Stomach (tissue), 9 donors: ENCODE measurements around the gene BCL3. TPM values are rescaled to one million over a fixed set of nuclear protein-coding genes. Genes with fewer than 3 reads are reported as not detected.

Source experiments
- DNase-seq, 2 donors: peaks; one replicate each; pipeline versions ENCODE4 v3.0.0 to v3.0.0-alpha.2; 2013 to 2019
- H3K27ac ChIP-seq, 5 donors: fragments of 200-600 bp in 4 of 5; sonication (generic) in 4 of 5; one replicate each; pipeline ENCODE4 v1.5.1; 2013 to 2019; ENCODE audit warnings: mild to moderate bottlenecking in 1 of 5, moderate library complexity in 1 of 5
- H3K27me3 ChIP-seq, 3 donors: fragments of 200-600 bp; sonication (generic); one replicate each; pipeline ENCODE4 v1.5.1; 2017 to 2019; ENCODE audit warnings: mixed run types in 1 of 3
- H3K36me3 ChIP-seq, 4 donors: fragments of 200-600 bp; sonication (generic); 1 replicate in 3 of 4; 2 replicates in 1 of 4; pipeline ENCODE4 v1.5.1; 2016 to 2019
- H3K4me1 ChIP-seq, 4 donors: fragments of 200-600 bp; sonication (generic); one replicate each; pipeline ENCODE4 v1.5.1; 2016 to 2019
- H3K4me3 ChIP-seq, 4 donors: fragments of 200-600 bp; sonication (generic) in 3 of 4; one replicate each; pipeline ENCODE4 v1.5.1; 2016 to 2019; ENCODE audit warnings: mild to moderate bottlenecking in 1 of 4
- H3K9me3 ChIP-seq, 4 donors: fragments of 200-600 bp; sonication (generic); one replicate each; pipeline ENCODE4 v1.5.1; 2016 to 2019
- EP300 ChIP-seq: sonication (generic); formaldehyde crosslinking; IDR thresholded peaks from one replicate; pipeline ENCODE4 v1.6.1; 2017; ENCODE audit warnings: antibody characterized with exemption
- POLR2A ChIP-seq, 4 donors: fragments of 450-650 bp; IDR thresholded peaks; one replicate each; pipeline ENCODE4 v1.6.1; 2016; ENCODE audit warnings: antibody characterized with exemption in 4 of 4, control low read depth in 2 of 4, mild to moderate bottlenecking in 1 of 4, moderate library complexity in 1 of 4
- POLR2AphosphoS5 ChIP-seq, 3 donors: sonication (generic); formaldehyde crosslinking; IDR thresholded peaks; one replicate each; pipeline ENCODE4 v1.6.1; 2016; ENCODE audit warnings: antibody characterized with exemption in 3 of 3
- WGBS, 5 donors: extraction: QIAGEN DNeasy Blood & Tissue Kit in 3 of 5; methylation state at CpG; one replicate each; pipeline versions ENCODE4 v1.1.5 to v1.1.7; 2013 to 2018; 5-methylcytosine and 5-hydroxymethylcytosine counted together
- intact Hi-C: fragments of 100-400 bp; cut with DNase I; formaldehyde crosslinking; loops from one replicate; pipeline ENCODE4 v1.15.1; 2023; ENCODE audit warnings: low total_unique reads
- polyA plus RNA-seq, 3 donors: library from polyadenylated mRNA; stranded (reverse); fragments of 200-250 nt; gene quantifications; one replicate each; pipeline ENCODE4 v1.2.3, GENCODE V29; 2013
- total RNA-seq, 5 donors: library from RNA; depleted of rRNA; stranded (reverse); fragments of >200 nt; gene quantifications; one replicate each; pipeline versions ENCODE4 v1.1.0 to v1.2.3, GENCODE V29; 2014 to 2016
- TF ChIP-seq, protein P1 (sequence below), 7 experiments: fragments of 450-650 bp in 4 of 7; fragments of 200-600 bp in 3 of 7; sonication (generic) in 3 of 7; IDR thresholded peaks; one replicate each; pipeline ENCODE4 v1.5.1; 2016 to 2019; ENCODE audit warnings: antibody characterized with exemption in 7 of 7, control low read depth in 2 of 7, mild to moderate bottlenecking in 1 of 7
- donor health status: healthy with polysubstance abuse.
- donor health status: Bipolar disorder and iron deficiency.
- donor health status: healthy.

BCL3 gene
- total and polyA plus RNA-seq, 8 donors = 4.4 to 322 (median 79.8) TPM

DNA sequence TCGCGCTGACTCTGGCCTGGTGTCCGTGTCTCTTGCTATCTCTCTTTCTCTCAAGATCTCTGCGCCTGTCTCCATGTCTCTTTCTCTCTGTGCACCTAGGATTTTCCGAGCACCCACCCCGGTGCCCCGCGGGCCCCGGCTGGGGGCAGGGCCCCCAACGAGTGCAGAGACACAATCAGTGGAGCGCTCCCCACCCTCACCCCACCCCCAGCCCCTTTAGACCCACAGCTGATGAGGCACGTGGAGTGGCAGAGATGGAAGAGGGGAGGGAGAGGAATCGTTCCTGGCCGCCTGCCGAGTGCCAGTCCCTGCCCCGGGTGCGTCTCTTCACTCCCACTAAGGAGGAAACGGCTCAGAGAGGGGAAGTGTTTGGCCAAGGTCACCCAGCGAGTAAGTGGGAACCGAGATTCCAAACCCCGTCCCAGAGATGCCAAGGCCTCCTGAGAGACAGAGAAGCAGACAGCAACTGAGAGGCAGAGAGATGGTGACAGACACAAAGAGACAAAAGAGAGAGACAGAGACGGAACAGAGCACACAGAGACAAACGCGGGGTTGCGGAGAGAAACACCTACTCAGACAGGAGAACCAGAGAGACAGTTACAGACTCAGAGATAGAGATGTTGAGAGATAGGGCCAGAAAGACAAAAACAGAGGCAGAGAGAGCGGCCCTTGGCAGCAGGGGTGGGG is 626 bp upstream of the BCL3 start:
- 0 to 1% (median 0%) methylated on average over 23 to 26 of the region's 26 CpGs for WGBS, 5 donors
- intact Hi-C loops = no loop called here

DNA sequence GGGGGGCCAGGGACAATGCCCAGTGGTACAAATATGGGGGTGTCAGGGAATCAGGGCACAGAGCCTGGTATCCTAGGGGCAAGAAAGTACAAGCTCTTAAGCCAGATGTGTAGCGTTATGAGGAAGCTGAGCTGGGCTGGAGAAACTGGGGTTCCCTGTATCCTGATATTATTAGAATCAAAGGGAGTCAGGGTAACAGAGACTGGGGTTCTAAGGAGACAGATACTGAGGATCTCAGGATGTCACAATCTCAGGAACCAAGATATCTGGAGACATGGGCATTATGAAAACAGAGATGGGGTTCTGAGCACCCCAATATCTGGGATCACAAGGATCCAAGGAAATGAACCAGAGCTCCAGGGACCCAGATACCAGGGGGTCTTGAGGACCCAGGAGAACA is 784 bp downstream of the BCL3 start:
- Histone ChIP-seq H3K27me3 (no peaks in the 10 kb centered on the region), H3K4me1 (peaks cover 73 to 85% (median 77%) of the 10 kb centered on the region in 4 donors), H3K36me3 (peaks cover 5 to 31% (median 23%) of the 10 kb centered on the region in 4 donors), H3K4me3 (peak overlapping the region; percentile 56 to 78 (median 67)), H3K9me3 (no peaks in the 10 kb centered on the region), H3K27ac (peak overlapping the region; percentile 94 to 99 (median 98))
- intact Hi-C loops = no loop called here
- TF ChIP-seq, protein P1, sequence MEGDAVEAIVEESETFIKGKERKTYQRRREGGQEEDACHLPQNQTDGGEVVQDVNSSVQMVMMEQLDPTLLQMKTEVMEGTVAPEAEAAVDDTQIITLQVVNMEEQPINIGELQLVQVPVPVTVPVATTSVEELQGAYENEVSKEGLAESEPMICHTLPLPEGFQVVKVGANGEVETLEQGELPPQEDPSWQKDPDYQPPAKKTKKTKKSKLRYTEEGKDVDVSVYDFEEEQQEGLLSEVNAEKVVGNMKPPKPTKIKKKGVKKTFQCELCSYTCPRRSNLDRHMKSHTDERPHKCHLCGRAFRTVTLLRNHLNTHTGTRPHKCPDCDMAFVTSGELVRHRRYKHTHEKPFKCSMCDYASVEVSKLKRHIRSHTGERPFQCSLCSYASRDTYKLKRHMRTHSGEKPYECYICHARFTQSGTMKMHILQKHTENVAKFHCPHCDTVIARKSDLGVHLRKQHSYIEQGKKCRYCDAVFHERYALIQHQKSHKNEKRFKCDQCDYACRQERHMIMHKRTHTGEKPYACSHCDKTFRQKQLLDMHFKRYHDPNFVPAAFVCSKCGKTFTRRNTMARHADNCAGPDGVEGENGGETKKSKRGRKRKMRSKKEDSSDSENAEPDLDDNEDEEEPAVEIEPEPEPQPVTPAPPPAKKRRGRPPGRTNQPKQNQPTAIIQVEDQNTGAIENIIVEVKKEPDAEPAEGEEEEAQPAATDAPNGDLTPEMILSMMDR (IDR thresholded peaks at IDR 0.05) = no peak
- TF ChIP-seq POLR2A (IDR thresholded peaks at IDR 0.05) (no peak), EP300 (no peak), POLR2AphosphoS5 (IDR thresholded peaks at IDR 0.05) (no peak)
- DNase-seq = no peak
- WGBS, 5 donors = 3 to 29% (median 17%) methylated on average over 1 of the region's 1 CpG

More for the DNA sequence above, 626 bp upstream of the BCL3 start:
- DNase-seq = peak; percentile 69 to 83
- H3K4me3 ChIP-seq = peak overlapping the region; percentile 56 to 78 (median 67)
- peaks cover 79 to 88% (median 81%) of the 10 kb centered on the region in 4 donors for H3K4me1 ChIP-seq
- H3K36me3 ChIP-seq = peaks cover 5 to 30% (median 22%) of the 10 kb centered on the region in 4 donors
- TF ChIP-seq EP300 (no peak), POLR2AphosphoS5 (IDR thresholded peaks at IDR 0.05) (no peak), POLR2A (IDR thresholded peaks at IDR 0.05) (no peak)
- TF ChIP-seq, protein P1 (IDR thresholded peaks at IDR 0.05) = no peak
- no peaks in the 10 kb centered on the region for H3K9me3 ChIP-seq
- H3K27ac ChIP-seq = peak overlapping the region; percentile 94 to 99 (median 98)
- no peaks in the 10 kb centered on the region for H3K27me3 ChIP-seq

DNA sequence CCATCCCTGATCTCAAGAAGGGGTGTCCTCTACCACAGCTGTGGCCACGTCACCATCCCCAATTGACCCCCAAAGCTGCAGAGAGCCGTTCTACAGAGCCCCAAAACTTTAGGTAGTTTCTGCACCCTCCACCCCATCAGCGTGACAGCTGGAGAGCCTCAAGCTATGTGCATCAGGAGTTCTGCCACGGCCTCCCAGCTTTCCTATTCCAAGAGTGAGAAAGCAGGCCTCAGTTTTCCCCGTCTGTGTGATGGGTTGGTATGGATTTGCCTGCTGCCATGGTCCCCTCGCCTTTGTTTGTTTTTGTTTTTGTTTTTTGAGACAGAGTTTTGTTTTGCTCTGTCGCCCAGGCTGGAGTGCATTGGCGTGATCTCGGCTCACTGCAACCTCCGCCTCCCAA is 1.5 kb downstream of the BCL3 start:
- intact Hi-C loops = no loop called here
- H3K9me3 ChIP-seq = no peaks in the 10 kb centered on the region
- H3K4me3 ChIP-seq = peak overlapping the region; percentile 56 to 78 (median 67)
- TF ChIP-seq POLR2A (IDR thresholded peaks at IDR 0.05) (no peak), EP300 (no peak), POLR2AphosphoS5 (IDR thresholded peaks at IDR 0.05) (no peak)
- TF ChIP-seq, protein P1 (IDR thresholded peaks at IDR 0.05) = no peak
- H3K36me3 ChIP-seq = peaks cover 5 to 33% (median 23%) of the 10 kb centered on the region in 4 donors
- H3K4me1 ChIP-seq = peaks cover 73 to 86% (median 77%) of the 10 kb centered on the region in 4 donors
- H3K27ac ChIP-seq = peak overlapping the region; percentile 94 to 99 (median 98)
- no peaks in the 10 kb centered on the region for H3K27me3 ChIP-seq
- no peak for DNase-seq
- 48 to 63% (median 50%) methylated on average over 10 of the region's 10 CpGs for WGBS, 5 donors

DNA sequence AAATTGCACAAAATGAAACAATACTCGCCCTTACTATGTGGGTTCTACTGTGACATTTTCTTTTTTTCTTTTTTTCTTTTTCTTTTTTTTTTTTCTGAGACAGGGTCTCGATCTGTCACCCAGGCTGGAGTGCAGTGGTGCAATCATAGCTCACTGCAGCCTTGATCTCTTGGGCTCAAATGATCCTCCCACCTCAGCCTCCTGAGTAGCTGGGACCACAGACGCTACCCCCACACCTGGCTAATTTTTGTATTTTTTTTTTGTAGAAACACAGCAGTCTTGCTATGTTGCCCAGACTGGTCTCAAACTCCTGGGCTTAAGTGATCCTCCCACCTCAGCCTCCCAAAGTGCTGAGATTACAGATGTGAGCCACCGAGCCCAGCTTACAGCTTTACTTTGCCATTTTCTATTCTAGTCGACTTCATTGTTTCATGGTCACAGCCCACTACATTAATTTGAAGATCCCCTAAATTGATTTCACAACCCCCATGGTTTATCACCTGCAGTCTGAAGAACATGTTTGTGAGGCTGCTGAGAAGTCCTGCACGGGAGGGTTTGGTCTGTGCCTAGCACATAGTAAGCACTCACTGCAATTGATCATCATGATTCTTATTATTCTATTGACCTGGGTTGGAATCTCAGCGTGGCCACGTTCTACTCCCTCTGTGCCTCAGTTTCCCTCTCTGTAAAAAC is 3.8 kb downstream of the BCL3 start:
- DNase-seq = no peak
- peak overlapping the region; percentile 94 to 99 (median 95) for H3K27ac ChIP-seq
- TF ChIP-seq, protein P1 (IDR thresholded peaks at IDR 0.05) = no peak
- TF ChIP-seq POLR2A (IDR thresholded peaks at IDR 0.05) (no peak), EP300 (no peak), POLR2AphosphoS5 (IDR thresholded peaks at IDR 0.05) (no peak)
- intact Hi-C loops = no loop called here
- WGBS, 5 donors = 49 to 60% (median 51%) methylated on average over 8 of the region's 8 CpGs
- no peaks in the 10 kb centered on the region for H3K9me3 ChIP-seq
- H3K4me1 ChIP-seq = peaks cover 73 to 91% (median 79%) of the 10 kb centered on the region in 4 donors
- peaks cover 9 to 54% (median 37%) of the 10 kb centered on the region in 4 donors for H3K36me3 ChIP-seq
- no peaks in the 10 kb centered on the region for H3K27me3 ChIP-seq
- peak overlapping the region in 2 of 4 donors; percentile 56 to 75 for H3K4me3 ChIP-seq
